Fibroblast of lung (primary cell): ENCODE results near the gene PUS7L. TPM values are rescaled to one million over a fixed set of nuclear protein-coding genes. Genes with fewer than 3 reads are reported as not detected.
"Not testable (repeated sequence)": the region's sequence is repeated elsewhere in the genome, so short reads cannot be mapped to it uniquely, and the experiment has no call there.

ENCODE experiments used
- DNase-seq, 2 donors: peaks; one replicate each; pipeline versions ENCODE4 v3.0.0 to v3.0.0-alpha.2; 2010; ENCODE audit warnings: low read depth in 2 of 2
- H2AFZ ChIP-seq: 2 replicates; pipeline ENCODE4 v1.5.1; 2012; ENCODE audit warnings: low read length, control low read depth, inconsistent platforms
- H3K27ac ChIP-seq: 2 replicates; pipeline ENCODE4 v1.5.1; 2011; ENCODE audit warnings: low read length, control low read depth; ENCODE audit not compliant: insufficient read depth
- H3K27me3 ChIP-seq: 2 replicates; pipeline ENCODE4 v1.5.1; 2011; ENCODE audit warnings: mild to moderate bottlenecking, low read length; ENCODE audit not compliant: control insufficient read depth, insufficient read depth
- H3K36me3 ChIP-seq: 2 replicates; pipeline ENCODE4 v1.5.1; 2011; ENCODE audit warnings: low read length; ENCODE audit not compliant: control insufficient read depth, insufficient read depth
- H3K4me1 ChIP-seq: 2 replicates; pipeline ENCODE4 v1.5.1; 2011; ENCODE audit warnings: low read length; ENCODE audit not compliant: control insufficient read depth, insufficient read depth; ENCODE audit errors: extremely low read depth
- H3K4me2 ChIP-seq: 2 replicates; pipeline ENCODE4 v1.5.1; 2011; ENCODE audit warnings: low read length, control low read depth; ENCODE audit not compliant: insufficient read depth; ENCODE audit errors: extremely low read depth
- H3K4me3 ChIP-seq, 4 experiments: fragments of 200-600 bp in 1 of 4; sonication (generic) in 1 of 4; replicated peaks in 1 of 4; 2 replicates each; pipeline ENCODE4 v1.5.1; 2011 to 2016; ENCODE audit warnings: low read length in 4 of 4, low read depth in 3 of 4, mild to moderate bottlenecking in 3 of 4, control low read depth in 2 of 4, inconsistent platforms in 1 of 4, mixed read lengths in 1 of 4; ENCODE audit not compliant: insufficient read depth in 1 of 4; ENCODE audit errors: control extremely low read depth in 1 of 4
- H3K79me2 ChIP-seq: 2 replicates; pipeline ENCODE4 v1.5.1; 2012; ENCODE audit warnings: mild to moderate bottlenecking, low read length, inconsistent platforms; ENCODE audit not compliant: control insufficient read depth, insufficient read depth
- H3K9ac ChIP-seq: 2 replicates; pipeline ENCODE4 v1.5.1; 2011; ENCODE audit warnings: mild to moderate bottlenecking, low read length, control low read depth; ENCODE audit not compliant: insufficient read depth
- H3K9me3 ChIP-seq: 2 replicates; pipeline ENCODE4 v1.5.1; 2012; ENCODE audit warnings: low read depth, low read length; ENCODE audit not compliant: control insufficient read depth, insufficient read depth
- H4K20me1 ChIP-seq: 2 replicates; pipeline ENCODE4 v1.5.1; 2011; ENCODE audit warnings: low read length; ENCODE audit not compliant: control insufficient read depth, insufficient read depth; ENCODE audit errors: extremely low read depth
- CTCF ChIP-seq, 2 donors: IDR thresholded peaks in 1 of 2; conservative IDR thresholded peaks in 1 of 2; 1 replicate in 1 of 2; 2 replicates in 1 of 2; pipeline ENCODE4 v1.5.1; 2011 to 2012; ENCODE audit warnings: low read length in 2 of 2, control low read depth in 1 of 2, inconsistent platforms in 1 of 2, low read depth in 1 of 2, mild to moderate bottlenecking in 1 of 2
- EZH2 ChIP-seq: IDR thresholded peaks from 2 replicates; pipeline ENCODE4 v1.5.1; 2012; ENCODE audit warnings: low read length, control low read depth, mild to moderate bottlenecking; ENCODE audit errors: missing control alignments
- polyA plus RNA-seq, 2 donors: library from polyadenylated mRNA; depleted of rRNA in 1 of 2; stranded (reverse) in 1 of 2; unstranded in 1 of 2; fragments of >200 nt; gene quantifications; 2 replicates each; pipeline ENCODE4 v1.2.1, GENCODE V29; 2011 to 2012; ENCODE audit warnings: missing spikeins in 1 of 2
- total RNA-seq: library from RNA; depleted of rRNA; stranded (reverse); fragments of >200 nt; gene quantifications from 2 replicates; pipeline ENCODE4 v1.2.1, GENCODE V29; 2014

Gene PUS7L
- total and polyA plus RNA-seq, 2 donors (not counting 1 experiment from before 2014, with no cell fraction given): 10.9 to 17.0 TPM

- Histone ChIP-seq H3K27me3 (no peaks in the 10 kb centered on the region), H3K9ac (no peak overlapping the region), H3K4me2 (no peak overlapping the region), H3K4me3 (no peak overlapping the region), H3K79me2 (no peaks in the 10 kb centered on the region), H2AFZ (no peak overlapping the region), H3K4me1 (no peaks in the 10 kb centered on the region), H3K36me3 (no peaks in the 10 kb centered on the region), H3K9me3 (no peaks in the 10 kb centered on the region), H3K27ac (no peak overlapping the region), H4K20me1 (no peaks in the 10 kb centered on the region)
- no peak for TF ChIP-seq CTCF (conservative IDR thresholded peaks at IDR 0.05 in 1 of 2, IDR thresholded peaks at IDR 0.05 in 1 of 2; ENCODE audit: low read depth in 1 of 2, low read length in 2 of 2)
- no peak for TF ChIP-seq EZH2
- no peak for DNase-seq
Measured at GRCh38 chr12:43722621-43723020, 36.0 kb downstream of the PUS7L start.

GRCh38 chr12:43711348-43711747, 47.2 kb downstream of the PUS7L start:
- H3K27ac ChIP-seq: no peak overlapping the region
- no peaks in the 10 kb centered on the region for H3K9me3 ChIP-seq
- H4K20me1 ChIP-seq: no peaks in the 10 kb centered on the region
- no peak for TF ChIP-seq CTCF (conservative IDR thresholded peaks at IDR 0.05 in 1 of 2, IDR thresholded peaks at IDR 0.05 in 1 of 2; ENCODE audit: low read depth in 1 of 2, low read length in 2 of 2)
- no peak for TF ChIP-seq EZH2
- H3K27me3 ChIP-seq: no peaks in the 10 kb centered on the region
- H3K9ac ChIP-seq: no peak overlapping the region
- H3K4me1 ChIP-seq: no peaks in the 10 kb centered on the region
- H2AFZ ChIP-seq: no peak overlapping the region
- H3K4me2 ChIP-seq: no peak overlapping the region
- DNase-seq: no peak
- H3K4me3 ChIP-seq: no peak overlapping the region
- no peaks in the 10 kb centered on the region for H3K79me2 ChIP-seq
- H3K36me3 ChIP-seq: no peaks in the 10 kb centered on the region

- H3K9me3 ChIP-seq, H4K20me1 ChIP-seq, DNase-seq, H2AFZ ChIP-seq, H3K27me3 ChIP-seq, H3K4me2 ChIP-seq, H3K36me3 ChIP-seq, H3K4me1 ChIP-seq, H3K4me3 ChIP-seq, H3K27ac ChIP-seq, H3K9ac ChIP-seq, H3K79me2 ChIP-seq: not testable (repeated sequence)
Measured at GRCh38 chr12:43703772-43704171, 54.8 kb downstream of the PUS7L start.

- not testable (repeated sequence) for H3K4me2 ChIP-seq, H4K20me1 ChIP-seq, H3K4me1 ChIP-seq, H3K4me3 ChIP-seq, H3K9ac ChIP-seq, H3K9me3 ChIP-seq, H3K79me2 ChIP-seq, H3K36me3 ChIP-seq, H3K27me3 ChIP-seq, H3K27ac ChIP-seq, DNase-seq, H2AFZ ChIP-seq
Measured at GRCh38 chr12:43701194-43701593, 57.4 kb downstream of the PUS7L start.
